HG03565 (cell line): ENCODE measurements around the gene CRYL1.

ENCODE experiments used
- ATAC-seq: cut with Tn5 transposase; IDR thresholded peaks from one replicate; pipeline ENCODE4 v1.9.1; 2021; ENCODE audit warnings: mild to moderate bottlenecking, moderate library complexity; ENCODE audit not compliant: unreplicated experiment

Gene CRYL1

DNA sequence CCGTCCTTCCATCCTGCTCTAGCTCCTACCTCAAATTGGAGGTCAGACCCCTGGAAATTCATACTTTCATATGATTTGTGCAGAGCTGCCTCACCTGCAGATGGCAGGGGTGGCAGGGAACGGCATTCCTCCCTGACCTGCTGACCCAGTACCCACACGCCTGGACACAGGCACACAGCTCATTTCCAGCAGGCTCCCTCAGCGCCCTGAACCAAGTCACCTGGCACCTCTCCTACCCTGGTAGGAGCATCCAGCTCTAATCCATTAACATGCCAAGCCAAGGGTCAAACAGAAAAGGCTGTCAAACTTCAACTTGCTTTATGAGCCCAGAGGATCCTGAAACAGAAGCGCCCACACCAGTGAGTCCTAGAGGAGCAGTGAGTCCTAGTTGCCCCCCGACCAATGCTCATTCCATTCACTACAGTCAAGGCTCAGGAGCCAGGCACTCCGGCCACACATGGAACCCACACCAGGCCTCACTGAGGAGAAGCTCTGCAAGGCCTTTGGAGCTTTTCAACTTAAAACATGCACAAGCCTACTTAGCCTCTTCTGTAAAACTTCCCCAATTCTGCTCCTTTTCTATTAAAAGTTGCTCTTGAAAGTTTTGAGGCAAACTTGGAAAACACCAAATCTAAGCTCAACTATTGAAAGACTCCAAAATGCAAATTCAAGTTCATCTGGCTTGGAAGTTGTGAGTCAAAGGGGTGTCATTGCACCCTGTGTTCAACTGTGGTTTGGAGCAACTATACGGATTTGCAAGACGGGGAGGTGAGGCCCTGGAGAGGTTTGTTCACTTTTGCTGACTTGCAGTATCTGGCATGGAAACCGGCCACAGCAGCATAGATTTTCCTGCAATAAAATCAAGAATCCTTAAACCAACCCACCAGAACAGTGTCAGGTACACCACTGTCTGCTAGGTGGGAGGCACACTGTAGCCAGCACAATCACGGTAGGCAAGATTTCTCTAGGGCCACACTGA lies 96.7 kb downstream of the CRYL1 start:
- no peak for ATAC-seq

DNA sequence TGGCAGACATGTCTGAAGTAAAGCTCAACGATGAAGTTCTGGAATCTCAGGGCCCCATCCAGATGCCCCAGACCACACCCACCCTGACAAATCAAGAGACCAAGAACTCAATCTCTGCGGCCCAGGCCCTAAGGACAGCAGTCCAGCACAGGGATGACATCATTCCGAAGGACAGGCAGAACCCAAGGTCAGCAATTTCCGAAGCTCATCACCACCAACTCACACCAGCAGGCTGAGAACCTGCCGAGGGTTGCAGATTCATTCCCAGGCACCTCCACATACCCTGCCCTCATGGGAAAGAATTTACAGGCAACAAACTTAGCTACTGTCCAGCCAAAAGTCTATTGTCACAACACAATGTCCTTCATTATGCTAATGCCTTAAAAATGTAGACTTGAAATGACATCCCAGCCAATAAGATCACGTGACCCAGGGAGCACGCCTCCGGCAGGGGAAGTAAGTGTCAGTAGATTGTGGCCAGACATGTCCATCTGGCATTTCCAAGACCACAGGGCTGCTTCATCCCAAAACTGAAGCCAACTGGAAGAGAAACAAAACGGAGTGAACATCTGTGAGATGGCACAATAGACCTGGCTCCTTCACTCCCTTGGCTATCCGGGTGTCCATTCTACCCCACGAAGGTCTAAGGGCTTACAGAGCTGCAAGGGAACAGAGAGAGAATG lies 98.8 kb downstream of the CRYL1 start:
- ATAC-seq, result no peak

DNA sequence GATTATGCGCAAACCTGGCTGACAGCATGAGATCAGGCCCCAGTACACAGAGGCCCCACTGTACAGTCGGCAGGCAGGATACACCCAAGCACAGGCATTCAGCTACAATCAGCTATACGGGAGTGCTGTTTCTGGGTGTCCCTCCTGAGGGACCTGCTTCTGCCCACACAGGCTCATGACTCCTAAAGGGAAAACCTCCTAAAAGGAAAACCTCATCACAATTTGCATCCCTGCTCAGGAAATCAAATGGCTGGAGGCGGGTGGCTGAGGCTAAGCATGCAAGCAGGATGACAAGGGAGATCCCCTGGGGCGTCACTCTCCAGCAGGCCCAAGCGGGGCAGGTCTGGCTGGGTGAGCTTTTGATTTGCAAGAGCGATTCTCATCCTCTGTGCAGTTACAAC lies 99.8 kb downstream of the CRYL1 start:
- ATAC-seq, result peak; percentile 71

DNA sequence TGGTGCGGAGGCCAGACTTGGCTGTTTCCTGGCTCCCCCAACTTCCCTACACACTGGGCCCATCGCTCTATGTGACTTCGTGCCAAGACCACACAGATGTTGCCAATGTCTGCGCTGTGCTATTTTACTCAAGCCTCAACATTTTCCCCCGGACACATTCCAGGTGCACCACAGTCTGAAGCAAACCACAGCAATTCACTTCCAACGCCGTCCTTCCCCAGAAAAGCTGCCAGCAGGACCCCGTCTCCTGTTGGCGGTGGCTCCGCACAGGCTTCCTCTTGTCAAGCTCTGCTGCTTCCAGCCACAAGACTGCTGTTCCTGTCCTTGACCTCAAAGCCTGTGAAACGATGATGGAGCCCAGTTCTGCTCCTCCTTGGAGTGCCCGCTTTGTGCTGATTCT lies 100.7 kb downstream of the CRYL1 start:
- no peak for ATAC-seq

DNA sequence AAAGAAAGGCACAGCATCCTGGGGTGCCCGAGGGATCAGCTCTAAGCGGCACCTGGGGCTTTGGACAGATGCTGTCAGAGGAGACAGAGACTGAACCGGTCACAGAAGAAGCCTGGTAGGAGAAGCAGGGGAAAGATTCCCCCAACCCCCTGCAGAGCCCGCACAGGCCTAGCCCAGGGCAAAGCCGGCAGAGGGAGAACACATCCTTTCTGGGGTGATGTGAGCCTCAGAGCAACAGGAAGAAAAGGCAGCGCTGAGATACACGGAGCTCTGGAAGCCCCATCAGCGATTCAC lies 101.2 kb downstream of the CRYL1 start:
- no peak for ATAC-seq

DNA sequence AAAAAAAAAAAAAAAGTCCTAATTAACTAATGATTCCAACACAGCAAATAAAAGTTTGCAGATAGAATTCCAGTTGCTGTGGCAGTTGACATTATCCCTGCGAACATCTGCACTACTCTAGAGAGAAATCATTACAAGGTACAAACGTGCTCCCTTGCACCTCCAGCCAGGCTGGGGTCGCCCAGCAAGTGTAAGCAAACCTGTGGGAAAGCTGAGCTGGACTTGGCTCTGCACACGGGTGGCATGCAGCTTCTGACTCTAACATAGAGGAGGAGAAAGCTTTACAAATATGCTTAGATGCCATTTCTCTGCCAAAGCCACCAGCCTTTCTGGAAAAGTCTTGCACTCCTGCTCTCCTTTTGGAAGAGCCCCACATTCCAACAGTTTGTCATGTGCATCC lies 103.3 kb downstream of the CRYL1 start:
- ATAC-seq, result no peak

DNA sequence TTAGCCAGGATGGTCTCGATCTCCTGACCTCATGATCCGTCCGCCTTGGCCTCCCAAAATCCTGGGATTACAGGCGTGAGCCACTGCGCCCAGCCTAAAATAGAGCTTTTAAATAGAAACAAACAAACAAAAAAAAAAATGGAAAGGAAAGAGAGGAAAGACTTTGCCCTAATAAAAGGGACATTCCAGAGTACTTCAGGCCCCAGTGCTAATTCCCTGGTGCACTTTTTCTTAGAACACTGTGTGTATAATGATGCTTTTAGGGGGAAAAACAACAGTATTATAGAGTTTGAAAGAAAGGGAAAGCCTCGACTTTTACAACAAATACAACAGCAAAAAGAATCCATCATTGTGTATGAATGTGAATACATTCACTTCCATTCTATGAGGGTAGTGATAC lies 104.7 kb downstream of the CRYL1 start:
- no peak for ATAC-seq

DNA sequence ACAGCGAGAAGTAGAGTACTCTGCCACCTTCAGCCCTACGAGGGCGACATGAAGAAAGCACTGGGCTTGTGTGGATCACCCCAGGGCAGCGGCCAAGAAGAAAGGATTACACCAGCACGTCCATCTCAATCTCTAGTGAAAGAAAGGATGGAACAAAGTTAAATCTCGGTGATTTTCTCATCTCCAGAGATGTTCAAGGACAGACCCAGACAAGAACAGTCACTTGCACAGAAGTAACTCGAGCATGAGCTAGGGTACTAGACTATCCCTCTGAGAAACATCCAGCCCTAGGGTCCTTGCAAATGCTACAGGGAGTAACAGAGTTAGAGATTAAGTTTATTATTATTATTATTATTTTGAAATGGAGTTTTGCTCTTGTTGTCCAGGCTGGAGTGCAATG lies 106.7 kb downstream of the CRYL1 start:
- ATAC-seq, result no peak

DNA sequence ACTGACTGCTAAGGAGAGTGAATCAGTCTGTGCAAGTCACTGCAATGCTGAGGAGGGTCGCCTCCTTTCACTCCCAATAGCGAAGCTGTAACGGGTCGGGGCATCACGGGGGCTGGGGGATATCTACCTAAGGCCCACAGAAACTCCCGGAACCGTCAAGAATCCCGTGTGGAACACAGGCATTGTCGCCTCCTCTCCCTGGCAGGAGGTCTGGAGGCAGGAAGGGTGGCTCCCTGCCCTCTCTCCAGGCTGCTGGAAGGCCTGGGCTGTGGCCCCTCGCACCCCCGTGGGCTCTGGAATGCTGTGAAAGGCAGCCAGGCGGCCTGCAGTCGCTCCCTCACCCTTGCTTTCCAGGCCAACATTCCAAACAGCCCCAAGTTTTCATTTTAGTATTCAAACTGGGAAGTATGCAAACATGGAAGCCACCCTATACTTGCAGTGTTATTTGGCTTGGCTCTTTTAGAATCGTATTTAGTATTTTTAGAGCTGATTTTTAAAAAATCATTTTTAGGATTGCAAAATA lies 109.4 kb downstream of the CRYL1 start:
- no peak for ATAC-seq

DNA sequence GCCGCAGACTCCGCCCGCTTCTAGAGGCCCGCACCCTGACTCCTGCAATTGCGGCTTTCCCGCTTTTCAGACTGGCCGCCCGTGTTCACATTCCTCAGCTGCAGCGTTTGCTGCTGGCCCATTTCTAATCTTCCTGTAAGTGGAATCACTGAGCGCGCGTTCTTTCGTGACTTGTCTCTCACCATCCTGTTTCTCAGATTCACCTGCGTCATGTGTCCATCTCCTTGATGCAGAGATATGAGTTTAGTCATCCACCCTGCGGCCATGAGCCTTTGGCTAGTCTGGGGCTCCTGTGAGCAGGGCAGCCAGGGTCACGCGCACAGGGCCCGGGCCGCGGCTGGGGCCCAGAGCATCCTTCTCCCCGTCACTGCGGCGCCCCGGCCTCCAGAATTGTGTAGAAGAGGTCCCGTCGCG lies 110.0 kb downstream of the CRYL1 start:
- no peak for ATAC-seq

DNA sequence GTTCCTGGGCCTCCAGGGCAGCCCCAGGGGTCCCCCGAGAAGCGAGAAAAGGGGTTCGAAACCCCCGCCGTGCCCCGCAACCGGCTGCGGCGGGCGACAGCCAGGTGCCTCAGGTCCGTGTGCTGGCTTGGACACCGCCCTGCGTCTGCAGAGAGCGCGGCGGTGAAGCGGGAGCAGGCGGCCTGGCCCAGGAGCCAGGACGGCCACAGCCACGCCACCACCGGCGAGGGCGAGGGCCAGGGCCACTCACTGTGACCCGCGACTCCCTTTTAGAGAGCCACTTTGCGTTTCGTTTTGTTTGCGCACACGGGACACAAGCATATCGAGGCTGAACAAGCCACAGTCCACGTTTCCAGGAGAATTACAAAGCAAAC lies 110.4 kb downstream of the CRYL1 start:
- ATAC-seq, result no peak

DNA sequence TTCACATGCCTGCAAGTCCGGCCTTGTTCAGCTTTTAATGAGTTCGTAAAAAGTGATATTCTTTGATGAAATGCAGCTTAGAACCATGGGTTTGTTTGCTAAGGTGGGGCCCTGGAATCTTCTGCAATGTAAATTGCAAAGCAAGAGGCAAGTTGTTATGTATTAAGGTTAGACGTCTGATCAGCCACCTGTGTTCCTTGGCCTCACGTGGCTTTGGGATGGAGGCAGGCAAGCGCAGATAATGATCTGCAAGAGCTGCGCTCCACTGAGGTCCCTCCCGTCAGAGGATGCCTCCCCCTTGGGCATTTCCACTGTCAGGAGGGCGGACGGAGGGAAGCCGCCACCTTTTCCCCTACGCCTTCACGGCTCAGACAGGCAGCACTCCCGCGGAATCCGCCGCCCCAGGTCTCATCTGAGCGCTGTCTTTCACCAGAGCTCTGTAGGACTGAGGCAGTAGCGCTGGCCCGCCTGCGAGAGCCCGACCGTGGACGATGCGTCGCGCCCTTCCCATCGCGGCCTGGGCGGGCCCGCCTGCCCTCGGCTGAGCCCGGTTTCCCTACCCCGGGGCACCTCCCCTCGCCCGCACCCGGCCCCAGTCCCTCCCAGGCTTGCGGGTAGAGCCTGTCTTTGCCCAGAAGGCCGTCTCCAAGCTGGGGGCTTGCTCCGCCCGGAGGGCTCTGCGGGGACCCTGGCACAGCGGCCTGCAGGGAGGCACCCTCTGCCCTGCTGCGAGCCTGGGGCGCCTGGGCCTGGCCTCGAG lies 110.9 kb downstream of the CRYL1 start:
- no peak for ATAC-seq

DNA sequence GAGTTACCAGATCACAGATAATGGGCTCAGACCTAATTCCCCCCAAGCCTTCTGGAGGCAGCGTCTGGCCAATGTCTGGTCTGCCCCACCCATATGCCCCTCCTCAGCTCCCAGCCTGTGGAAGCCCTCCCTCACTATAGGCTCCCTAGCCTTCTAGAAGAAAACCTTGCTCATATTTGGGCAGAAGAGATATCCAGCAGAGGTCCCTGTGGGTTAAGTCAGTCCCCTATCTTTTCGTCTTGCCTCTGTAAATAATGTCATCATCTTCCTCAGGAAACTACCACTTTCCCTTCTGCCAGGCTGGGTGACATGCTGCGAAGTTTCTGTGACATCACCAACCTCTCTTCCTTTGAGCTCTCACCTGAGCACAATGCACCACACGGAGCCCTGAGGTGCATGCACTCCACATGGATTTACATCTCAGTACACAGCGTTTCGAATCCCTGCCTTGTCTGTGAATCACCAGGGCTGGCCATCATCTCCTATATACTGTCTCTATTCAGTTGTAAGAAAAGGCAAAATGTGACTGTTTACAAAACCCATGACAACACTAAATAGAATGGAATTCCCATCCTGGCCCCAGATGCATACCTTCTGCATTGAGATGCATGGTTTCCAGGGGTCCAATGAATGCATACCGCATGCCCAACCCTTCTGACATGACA lies 112.8 kb downstream of the CRYL1 start:
- no peak for ATAC-seq

DNA sequence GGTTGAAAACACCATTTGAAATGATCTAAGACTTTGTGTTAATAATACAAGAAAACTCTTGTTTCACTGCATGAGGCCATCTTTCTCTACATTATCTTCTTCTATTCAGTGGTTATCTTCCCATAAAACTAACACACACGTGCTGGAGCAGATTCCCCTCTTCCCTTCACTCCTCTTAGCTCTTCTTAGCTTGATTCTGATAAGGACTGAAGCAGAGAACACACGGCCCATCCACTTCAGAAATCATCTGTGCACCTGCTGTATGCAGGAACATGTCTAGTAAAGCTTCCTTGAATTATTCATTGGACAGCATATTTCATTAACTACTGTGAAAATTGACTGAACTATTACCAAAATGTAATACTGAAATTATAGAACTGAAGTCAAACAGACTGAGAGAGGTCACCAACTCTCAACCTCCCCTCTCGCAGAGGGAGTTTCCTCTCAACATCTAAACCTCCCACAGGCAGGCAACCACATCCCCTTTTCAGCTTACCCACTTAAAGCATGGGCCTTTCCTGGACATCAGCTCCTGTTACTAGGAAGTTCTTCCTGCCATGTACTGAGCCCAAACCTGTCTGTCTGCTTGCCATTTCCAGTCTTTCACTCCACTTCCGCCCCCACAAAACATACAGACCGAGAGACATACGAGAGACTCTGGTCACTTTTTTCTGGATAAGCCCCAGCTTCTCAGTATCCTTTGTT lies 113.9 kb downstream of the CRYL1 start:
- peak; percentile 97 for ATAC-seq

DNA sequence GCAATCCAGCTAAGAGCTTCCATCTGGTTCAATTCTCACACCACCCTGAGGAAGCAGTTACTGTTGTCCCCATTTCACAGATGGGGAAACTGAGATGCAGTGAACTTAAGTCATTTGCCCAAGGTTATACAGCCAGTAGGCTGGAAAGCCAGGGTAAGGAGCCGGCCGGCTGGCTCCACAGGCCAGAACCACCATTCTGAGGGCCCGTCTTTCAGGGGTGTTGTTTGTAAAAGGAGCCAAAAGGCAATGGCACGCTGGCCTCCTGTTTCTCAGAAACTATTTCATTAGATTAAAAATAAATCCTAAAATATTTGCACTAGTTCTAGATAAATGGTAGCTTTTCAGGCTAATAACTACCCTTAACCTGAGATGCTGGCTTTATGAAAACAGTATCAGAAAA lies 114.9 kb downstream of the CRYL1 start:
- no peak for ATAC-seq

DNA sequence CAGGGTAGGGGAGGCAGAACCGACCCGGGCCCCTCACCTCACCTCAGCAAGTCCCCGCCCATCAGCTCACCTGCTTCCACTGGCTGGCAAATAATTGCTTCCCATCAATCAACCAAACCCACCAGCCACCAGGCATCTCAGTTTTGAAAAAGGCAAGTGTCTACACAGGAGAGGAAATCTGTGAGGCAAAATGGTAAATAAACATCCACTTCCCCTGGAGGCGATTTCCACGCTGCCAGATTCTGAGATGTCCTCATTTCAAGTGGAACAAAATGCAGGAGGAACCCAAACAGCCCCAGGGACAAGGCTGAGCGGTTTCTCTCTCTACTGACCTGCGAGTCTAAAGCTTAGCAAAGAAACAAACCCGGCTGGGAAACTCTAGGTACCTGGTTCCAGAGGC lies 117.5 kb downstream of the CRYL1 start:
- no peak for ATAC-seq

DNA sequence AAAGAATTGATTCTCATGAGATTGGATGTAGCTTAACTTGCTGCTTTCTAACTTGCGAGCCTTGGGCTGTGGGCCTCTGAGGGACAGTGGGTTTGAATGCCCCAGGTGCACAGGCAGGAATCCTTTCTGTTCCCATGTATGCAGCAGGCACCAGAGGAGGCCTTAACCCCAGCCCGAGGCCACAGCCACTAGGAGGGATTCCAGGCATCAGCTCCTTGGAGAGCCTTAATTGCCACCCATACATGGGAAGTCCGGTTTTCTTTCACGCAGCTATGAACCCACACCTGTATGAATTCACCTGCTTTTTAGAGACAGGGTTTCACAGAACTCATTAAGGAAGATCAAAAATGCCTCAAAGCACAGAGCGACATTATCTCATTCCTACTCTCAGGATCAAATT lies 117.9 kb downstream of the CRYL1 start:
- no peak for ATAC-seq

DNA sequence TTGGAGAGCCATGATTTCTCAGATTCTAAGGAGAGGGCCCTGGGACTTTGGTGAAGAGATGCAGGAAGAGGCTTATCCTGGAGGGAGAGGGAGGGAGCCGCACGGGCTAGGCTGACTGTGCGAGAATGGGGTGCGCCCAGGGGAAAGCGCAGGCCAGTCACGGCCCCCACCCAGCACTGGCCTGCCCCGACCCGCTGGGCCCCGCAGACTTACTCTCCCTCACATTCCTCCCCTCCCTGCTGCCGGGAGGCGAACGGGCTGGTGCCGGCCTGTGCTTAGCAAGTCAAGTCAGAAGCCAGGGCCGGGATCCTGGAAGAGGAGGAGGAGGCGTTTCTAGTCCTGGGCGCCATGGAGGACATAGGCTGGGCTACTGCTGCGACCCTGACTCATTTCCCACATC lies 120.0 kb downstream of the CRYL1 start:
- ATAC-seq, result no peak

DNA sequence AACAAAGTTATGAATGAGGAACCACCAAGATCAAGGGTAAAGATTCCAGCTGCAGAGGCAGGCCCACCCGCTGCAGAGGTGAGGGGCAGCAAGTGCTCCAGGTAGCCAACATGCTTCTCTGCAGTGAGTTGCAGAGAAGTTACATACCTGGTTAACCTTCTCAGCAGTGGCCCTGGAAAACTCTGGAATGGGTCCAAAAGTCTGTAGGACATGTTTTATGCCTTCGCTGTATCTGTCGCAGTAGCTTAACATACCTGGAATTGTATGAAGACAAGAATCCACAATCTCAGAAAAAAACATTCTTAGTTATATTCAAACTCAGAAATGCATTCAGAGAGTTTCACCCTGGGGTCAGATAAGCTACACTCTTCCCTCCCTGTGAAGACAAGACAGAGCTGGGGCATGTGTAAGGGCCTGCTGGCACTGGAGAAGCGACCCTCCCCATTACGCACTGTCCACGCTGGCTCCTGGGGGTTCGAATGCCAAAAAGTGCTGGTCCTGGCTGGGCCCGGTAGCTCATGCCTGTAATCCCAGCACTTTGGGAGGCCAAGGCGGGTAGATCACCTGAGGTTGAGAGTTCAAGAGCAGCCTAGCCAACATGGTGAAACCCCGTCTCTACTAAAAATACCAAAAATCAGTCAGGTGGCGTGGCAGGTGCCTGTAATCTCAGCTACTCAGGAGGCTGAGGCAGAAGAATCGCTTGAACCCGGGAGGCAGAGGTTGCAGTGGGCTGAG lies 121.0 kb downstream of the CRYL1 start:
- no peak for ATAC-seq

DNA sequence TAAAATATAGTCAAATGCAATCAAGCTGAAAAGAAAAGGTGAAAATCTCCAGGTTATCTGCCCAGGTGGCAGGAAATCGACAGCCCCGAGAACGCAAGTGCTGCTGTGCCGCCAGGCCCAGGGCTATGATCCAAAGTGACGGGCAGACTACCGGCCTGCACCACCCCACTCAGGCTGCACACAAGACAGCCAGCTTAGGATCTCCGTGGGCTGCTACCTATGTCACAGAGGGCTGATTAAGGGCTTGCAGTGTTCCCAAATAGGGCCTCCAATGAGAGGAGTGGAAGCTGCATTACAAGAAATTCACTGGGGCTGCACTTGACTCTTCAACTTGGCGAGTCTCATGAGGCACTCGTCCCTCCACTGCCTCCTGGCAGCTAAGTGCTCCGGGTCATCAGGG lies 121.8 kb downstream of the CRYL1 start:
- no peak for ATAC-seq
